Measurements from ENCODE around the gene BIVM. TPM values are rescaled to one million over a fixed set of nuclear protein-coding genes. Genes with fewer than 3 reads are reported as not detected.

The BIVM gene
- total RNA-seq, 1 donor from 2014 or later: 13.3 TPM

DNA sequence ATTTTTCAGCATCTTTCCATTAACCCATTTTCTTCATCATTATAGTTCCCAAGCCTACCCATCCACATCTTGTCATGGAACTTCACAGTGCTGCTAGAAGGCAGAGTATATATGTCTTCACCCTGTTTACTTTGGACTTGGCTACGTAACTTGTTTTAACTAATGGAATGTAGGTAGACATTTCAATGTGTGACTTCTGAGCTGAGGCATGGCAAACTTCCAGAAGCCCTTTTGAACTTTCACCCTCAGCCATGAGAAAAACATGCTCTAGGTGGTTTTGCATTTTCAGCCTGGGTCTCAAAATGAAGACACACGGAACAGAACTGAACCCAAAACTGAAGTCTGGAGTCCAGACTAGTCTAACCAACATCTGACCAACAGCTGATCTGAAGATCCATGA is 28.5 kb upstream of the BIVM start:
- Mint-ChIP-seq H3K4me3 (ENCODE audit: unreplicated experiment) (no peak overlapping the region), H3K36me3 (ENCODE audit: low read depth, unreplicated experiment) (no peaks in the 10 kb centered on the region)
- peaks cover 17% of the 10 kb centered on the region for H3K79me2 ChIP-seq (ENCODE audit: insufficient read depth, low read length)

GRCh38 chr13:102771298-102772041 is 27.4 kb upstream of the BIVM start:
- Mint-ChIP-seq H3K27me3 (ENCODE audit: low read depth, unreplicated experiment) (peaks cover 2% of the 10 kb centered on the region), H3K4me1 (ENCODE audit: low read depth, unreplicated experiment) (peaks cover 3% of the 10 kb centered on the region), H3K9me3 (ENCODE audit: unreplicated experiment) (peaks cover 3% of the 10 kb centered on the region), H3K4me3 (ENCODE audit: unreplicated experiment) (no peak overlapping the region), H3K36me3 (ENCODE audit: low read depth, unreplicated experiment) (no peaks in the 10 kb centered on the region), H3K27ac (ENCODE audit: unreplicated experiment) (no peak overlapping the region)
- H3K4me3 ChIP-seq (ENCODE audit: insufficient read depth, low read depth, low read length): no peak overlapping the region
- no peak overlapping the region for H2AFZ ChIP-seq (ENCODE audit: low read depth, low read length)
- H3K79me2 ChIP-seq (ENCODE audit: insufficient read depth, low read length): peaks cover 17% of the 10 kb centered on the region
- no peaks in the 10 kb centered on the region for H3K27me3 ChIP-seq (ENCODE audit: insufficient read depth, low read length)
- peaks cover 5% of the 10 kb centered on the region for H3K4me1 ChIP-seq (ENCODE audit: insufficient read depth, low read length)
- TF ChIP-seq EZH2 (IDR thresholded peaks at IDR 0.05; ENCODE audit: insufficient read depth, low read length): no peak
- TF ChIP-seq, protein P1, sequence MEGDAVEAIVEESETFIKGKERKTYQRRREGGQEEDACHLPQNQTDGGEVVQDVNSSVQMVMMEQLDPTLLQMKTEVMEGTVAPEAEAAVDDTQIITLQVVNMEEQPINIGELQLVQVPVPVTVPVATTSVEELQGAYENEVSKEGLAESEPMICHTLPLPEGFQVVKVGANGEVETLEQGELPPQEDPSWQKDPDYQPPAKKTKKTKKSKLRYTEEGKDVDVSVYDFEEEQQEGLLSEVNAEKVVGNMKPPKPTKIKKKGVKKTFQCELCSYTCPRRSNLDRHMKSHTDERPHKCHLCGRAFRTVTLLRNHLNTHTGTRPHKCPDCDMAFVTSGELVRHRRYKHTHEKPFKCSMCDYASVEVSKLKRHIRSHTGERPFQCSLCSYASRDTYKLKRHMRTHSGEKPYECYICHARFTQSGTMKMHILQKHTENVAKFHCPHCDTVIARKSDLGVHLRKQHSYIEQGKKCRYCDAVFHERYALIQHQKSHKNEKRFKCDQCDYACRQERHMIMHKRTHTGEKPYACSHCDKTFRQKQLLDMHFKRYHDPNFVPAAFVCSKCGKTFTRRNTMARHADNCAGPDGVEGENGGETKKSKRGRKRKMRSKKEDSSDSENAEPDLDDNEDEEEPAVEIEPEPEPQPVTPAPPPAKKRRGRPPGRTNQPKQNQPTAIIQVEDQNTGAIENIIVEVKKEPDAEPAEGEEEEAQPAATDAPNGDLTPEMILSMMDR (IDR thresholded peaks at IDR 0.05; ENCODE audit: insufficient read depth, low read depth, low read length): no peak
- H4K20me1 ChIP-seq (ENCODE audit: insufficient read depth, low read length): no peaks in the 10 kb centered on the region
- no peaks in the 10 kb centered on the region for H3K9me3 ChIP-seq (ENCODE audit: insufficient read depth, low read depth, low read length)
- no peak overlapping the region for H3K4me2 ChIP-seq (ENCODE audit: low read length)
- no peak for FAIRE-seq
- no peak overlapping the region for H3K9ac ChIP-seq (ENCODE audit: low read length)
- no peak overlapping the region for H3K27ac ChIP-seq (ENCODE audit: low read depth, low read length)
- H3K36me3 ChIP-seq (ENCODE audit: insufficient read depth, low read length): peaks cover 7% of the 10 kb centered on the region
- DNase-seq (ENCODE audit: low read depth): no peak

More for the DNA sequence above, 28.5 kb upstream of the BIVM start:
- H3K4me2 ChIP-seq (ENCODE audit: low read length): no peak overlapping the region
- no peak overlapping the region for H3K27ac ChIP-seq (ENCODE audit: low read depth, low read length)
- DNase-seq (ENCODE audit: low read depth) (no peak), FAIRE-seq (peak; percentile 43)
- H3K27me3 ChIP-seq (ENCODE audit: insufficient read depth, low read length): no peaks in the 10 kb centered on the region
- H2AFZ ChIP-seq (ENCODE audit: low read depth, low read length): no peak overlapping the region
- peaks cover 3% of the 10 kb centered on the region for H3K4me1 Mint-ChIP-seq (ENCODE audit: low read depth, unreplicated experiment)
- no peak overlapping the region for H3K9ac ChIP-seq (ENCODE audit: low read length)
- no peaks in the 10 kb centered on the region for H3K9me3 ChIP-seq (ENCODE audit: insufficient read depth, low read depth, low read length)
- H3K36me3 ChIP-seq (ENCODE audit: insufficient read depth, low read length): peaks cover 7% of the 10 kb centered on the region
- no peak overlapping the region for H3K27ac Mint-ChIP-seq (ENCODE audit: unreplicated experiment)
- TF ChIP-seq, protein P1 (IDR thresholded peaks at IDR 0.05; ENCODE audit: insufficient read depth, low read depth, low read length): no peak
- no peak for TF ChIP-seq EZH2 (IDR thresholded peaks at IDR 0.05; ENCODE audit: insufficient read depth, low read length)
- H3K9me3 Mint-ChIP-seq (ENCODE audit: unreplicated experiment): peaks cover 3% of the 10 kb centered on the region
- no peaks in the 10 kb centered on the region for H4K20me1 ChIP-seq (ENCODE audit: insufficient read depth, low read length)
- H3K4me1 ChIP-seq (ENCODE audit: insufficient read depth, low read length): peaks cover 5% of the 10 kb centered on the region
- H3K27me3 Mint-ChIP-seq (ENCODE audit: low read depth, unreplicated experiment): peaks cover 2% of the 10 kb centered on the region
- H3K4me3 ChIP-seq (ENCODE audit: insufficient read depth, low read depth, low read length): no peak overlapping the region

DNA sequence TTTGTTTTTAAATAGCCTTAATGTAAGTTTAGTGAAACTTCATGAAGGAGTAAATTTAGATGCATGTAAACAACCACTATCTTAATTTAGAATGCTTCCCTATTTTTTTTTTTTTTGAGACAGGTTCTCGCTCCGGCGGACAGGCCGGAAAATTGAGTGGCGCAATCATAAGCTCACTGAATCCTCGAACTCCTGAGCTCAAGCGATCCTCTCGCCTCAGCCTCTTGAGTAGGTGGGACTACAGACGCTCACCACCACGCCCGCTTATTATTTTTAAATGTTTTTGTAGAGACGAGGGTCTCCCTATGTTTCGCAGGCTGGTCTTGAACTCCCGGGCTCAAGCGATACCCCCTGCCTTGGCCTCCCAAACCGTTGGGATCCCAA is 26.9 kb upstream of the BIVM start:
- peak overlapping the region; percentile 87 for H3K4me2 ChIP-seq (ENCODE audit: low read length)
- Mint-ChIP-seq H3K27ac (ENCODE audit: unreplicated experiment) (no peak overlapping the region), H3K36me3 (ENCODE audit: low read depth, unreplicated experiment) (no peaks in the 10 kb centered on the region), H3K4me3 (ENCODE audit: unreplicated experiment) (peak overlapping the region; percentile 51), H3K9me3 (ENCODE audit: unreplicated experiment) (peaks cover 3% of the 10 kb centered on the region), H3K27me3 (ENCODE audit: low read depth, unreplicated experiment) (peaks cover 2% of the 10 kb centered on the region), H3K4me1 (ENCODE audit: low read depth, unreplicated experiment) (peaks cover 3% of the 10 kb centered on the region)
- H2AFZ ChIP-seq (ENCODE audit: low read depth, low read length): no peak overlapping the region
- H3K9ac ChIP-seq (ENCODE audit: low read length): no peak overlapping the region
- no peak overlapping the region for H3K27ac ChIP-seq (ENCODE audit: low read depth, low read length)
- no peaks in the 10 kb centered on the region for H3K9me3 ChIP-seq (ENCODE audit: insufficient read depth, low read depth, low read length)
- FAIRE-seq: no peak
- H3K36me3 ChIP-seq (ENCODE audit: insufficient read depth, low read length): peaks cover 3% of the 10 kb centered on the region
- no peak for DNase-seq (ENCODE audit: low read depth)
- peaks cover 17% of the 10 kb centered on the region for H3K79me2 ChIP-seq (ENCODE audit: insufficient read depth, low read length)
- H3K4me1 ChIP-seq (ENCODE audit: insufficient read depth, low read length): peaks cover 5% of the 10 kb centered on the region
- H4K20me1 ChIP-seq (ENCODE audit: insufficient read depth, low read length): no peaks in the 10 kb centered on the region
- no peaks in the 10 kb centered on the region for H3K27me3 ChIP-seq (ENCODE audit: insufficient read depth, low read length)
- H3K4me3 ChIP-seq (ENCODE audit: insufficient read depth, low read depth, low read length): no peak overlapping the region
- TF ChIP-seq EZH2 (IDR thresholded peaks at IDR 0.05; ENCODE audit: insufficient read depth, low read length): no peak
- TF ChIP-seq, protein P1 (IDR thresholded peaks at IDR 0.05; ENCODE audit: insufficient read depth, low read depth, low read length): no peak
